PC-9 (cell line): ENCODE results near the gene PROSER2.

Experiments
- CTCF ChIP-seq: fragments of 200-600 bp; sonication (generic); conservative IDR thresholded peaks from 2 replicates; pipeline ENCODE4 v1.6.1; 2017; ENCODE audit warnings: mixed run types, antibody characterized with exemption, mild to moderate bottlenecking, moderate library complexity
- EZH2 ChIP-seq: fragments of 200-600 bp; sonication (generic); IDR thresholded peaks from 2 replicates; pipeline ENCODE4 v1.8.0; 2017; ENCODE audit warnings: antibody characterized with exemption, low read depth

GRCh38 chr10:11822809-11823121, 391 bp upstream of the PROSER2 start:
- no peak for TF ChIP-seq CTCF
- no peak for TF ChIP-seq EZH2
